HepG2 (cell line): ENCODE measurements around the gene SERPINB1. TPM values are rescaled to one million over a fixed set of nuclear protein-coding genes. Genes with fewer than 3 reads are reported as not detected.

ENCODE experiments used
- ATAC-seq: fragments of 200-7000 bp; cut with Tn5 transposase; 3 replicates; pipeline ENCODE4 v1.9.1; 2020; ENCODE audit warnings: mild to moderate bottlenecking, moderate library complexity
- BruUV-seq: library from RNA; stranded (reverse); fragments of 400-500 nt; replicated peaks from 2 replicates; lab custom pipeline; 2021; lab: Mats Ljungman, UMichigan
- CTCF ChIA-PET: fragments of 300-600 bp; formaldehyde crosslinking; extraction: SDS; loops from one replicate; lab custom pipeline; 2021; ENCODE audit warnings: low total read pairs, inconsistent platforms, low intra/inter-chr PET ratio; lab: Yijun Ruan, JAX
- POLR2A ChIA-PET: fragments of 350-600 bp; sonication (Branson Sonifier 250); formaldehyde crosslinking; loops from one replicate; lab custom pipeline; 2020; ENCODE audit warnings: antibody characterized with exemption, inconsistent platforms; lab: Yijun Ruan, JAX
- DNase-seq: peaks from one replicate; pipeline ENCODE4 v3.0.0-alpha.2; 2015; ENCODE audit warnings: low spot score
- FAIRE-seq: peaks from 3 replicates; lab custom pipeline; 2011; peaks lifted over from hg19 to GRCh38; lab: Jason Lieb, UNC
- H2AFZ ChIP-seq: one replicate; pipeline ENCODE4 v1.6.1; 2011; ENCODE audit warnings: low read length, inconsistent platforms
- H3K27ac ChIP-seq: fragments of 300-600 bp; 3 replicates; pipeline ENCODE4 v1.8.0; 2011; ENCODE audit warnings: mixed run types, mild to moderate bottlenecking, mixed read lengths, low read length, inconsistent platforms; ENCODE audit not compliant: insufficient read depth; ENCODE audit errors: extremely low read length
- H3K27me3 ChIP-seq, 2 experiments: fragments of 200-600 bp in 1 of 2; 2 replicates in 1 of 2; 3 replicates in 1 of 2; pipeline versions ENCODE4 v1.6.0 to v1.8.0; 2011; ENCODE audit warnings: low read length in 2 of 2, mild to moderate bottlenecking in 2 of 2, moderate library complexity in 2 of 2, inconsistent platforms in 1 of 2; ENCODE audit not compliant: insufficient read depth in 2 of 2, control insufficient read depth in 1 of 2
- H3K36me3 ChIP-seq, 2 experiments: fragments of 200-600 bp in 1 of 2; replicated peaks in 1 of 2; 2 replicates in 1 of 2; 3 replicates in 1 of 2; pipeline versions ENCODE4 v1.5.1 to v1.8.0; 2011; ENCODE audit warnings: low read length in 2 of 2, inconsistent platforms in 1 of 2; ENCODE audit not compliant: insufficient read depth in 2 of 2, control insufficient read depth in 1 of 2
- H3K4me1 ChIP-seq: 2 replicates; pipeline ENCODE4 v1.5.1; 2012; ENCODE audit warnings: low read length, inconsistent platforms; ENCODE audit not compliant: insufficient read depth
- H3K4me2 ChIP-seq: 2 replicates; pipeline ENCODE4 v1.6.0; 2011; ENCODE audit warnings: low read depth, low read length, inconsistent platforms
- H3K4me3 ChIP-seq, 3 experiments: fragments of 200-600 bp in 1 of 3; sonication (generic), shearing (Covaris generic) in 1 of 3; replicated peaks in 1 of 3; 2 replicates each; pipeline ENCODE4 v1.5.1; 2011 to 2016; ENCODE audit warnings: low read length in 3 of 3, inconsistent platforms in 2 of 3, low read depth in 2 of 3, mild to moderate bottlenecking in 2 of 3, control low read depth in 1 of 3, mixed read lengths in 1 of 3; ENCODE audit not compliant: insufficient read depth in 1 of 3
- H3K79me2 ChIP-seq: one replicate; pipeline ENCODE4 v1.6.1; 2011; ENCODE audit warnings: low read length, inconsistent platforms; ENCODE audit not compliant: insufficient read depth
- H3K9ac ChIP-seq: 2 replicates; pipeline ENCODE4 v1.6.0; 2011; ENCODE audit warnings: mild to moderate bottlenecking, low read depth, low read length, inconsistent platforms; ENCODE audit not compliant: insufficient read depth
- H3K9me3 ChIP-seq: 2 replicates; pipeline ENCODE4 v1.5.1; 2012; ENCODE audit warnings: mild to moderate bottlenecking, low read length
- H4K20me1 ChIP-seq: 2 replicates; pipeline ENCODE4 v1.6.0; 2011; ENCODE audit warnings: inconsistent platforms, mild to moderate bottlenecking, low read length, moderate library complexity; ENCODE audit not compliant: insufficient read depth
- AGO2 ChIP-seq: fragments of 200-400 bp; formaldehyde crosslinking; optimal IDR thresholded peaks from 2 replicates; pipeline ENCODE3; 2017; ENCODE audit warnings: mild to moderate bottlenecking, low read depth, low read length, moderate library complexity
- CEBPB ChIP-seq: IDR thresholded peaks from 2 replicates; pipeline ENCODE4 v1.6.1; 2011; ENCODE audit warnings: low read depth, low read length, improper control_type of control experiment, borderline replicate concordance
- CEBPG ChIP-seq: IDR thresholded peaks from 2 replicates; pipeline ENCODE4 v1.6.1; 2016
- ELF4 ChIP-seq: sonication (generic); formaldehyde crosslinking; IDR thresholded peaks from 2 replicates; pipeline ENCODE4 v1.5.0; 2020; ENCODE audit warnings: missing genetic modification reagents, mild to moderate bottlenecking, moderate library complexity, borderline replicate concordance
- KLF9 ChIP-seq: IDR thresholded peaks from 2 replicates; pipeline ENCODE4 v1.6.1; 2016; ENCODE audit warnings: low read depth
- SMARCC2 ChIP-seq: fragments of 450-650 bp; IDR thresholded peaks from 2 replicates; pipeline ENCODE4 v1.6.1; 2017; ENCODE audit warnings: antibody characterized with exemption, mild to moderate bottlenecking
- ZNF768 ChIP-seq: sonication (generic); formaldehyde crosslinking; IDR thresholded peaks from 2 replicates; pipeline ENCODE4 v1.4.0; 2020; ENCODE audit warnings: missing genetic modification reagents
- WGBS: methylation state at CpG from one replicate; pipeline ENCODE4 v1.1.6; 2017; ENCODE audit warnings: low lambda C conversion rate; 5-methylcytosine and 5-hydroxymethylcytosine counted together
- in situ Hi-C: cut with HindIII; loops from 2 replicates; pipeline ENCODE4 v1.10.0; 2017; ENCODE audit warnings: low pct_unique_long_range_greater_than_20kb; ENCODE audit not compliant: extremely low pct_ligation_motif_present
- intact Hi-C: fragments of 100-400 bp; cut with micrococcal nuclease; formaldehyde crosslinking; loops from one replicate; pipeline ENCODE4 v1.10.0; 2022; ENCODE audit not compliant: unreplicated experiment
- polyA plus RNA-seq, 8 experiments: library from polyadenylated mRNA; depleted of rRNA in 3 of 8; stranded (reverse) in 7 of 8; unstranded in 1 of 8; fragments of >200 nt; fragmentation: Illumina TruSeq in 4 of 8; extraction: Trizol in 4 of 8; gene quantifications; 2 replicates each; pipeline versions ENCODE4 v1.2.1 to v1.2.3, GENCODE V29; 2011 to 2016; ENCODE audit warnings: low read depth in 4 of 8, missing spikeins in 1 of 8, mixed read lengths in 1 of 8; ENCODE audit not compliant: insufficient read depth in 1 of 8
- total RNA-seq, 5 experiments: library from RNA; depleted of rRNA; stranded (reverse); fragments of >200 nt; fragmentation: Illumina TruSeq; extraction: Trizol; gene quantifications; 2 replicates each; pipeline ENCODE4 v1.2.3, GENCODE V29; 2016; ENCODE audit warnings: low read depth in 1 of 5
- TF ChIP-seq, protein P1 (sequence below): sonication (generic); formaldehyde crosslinking; IDR thresholded peaks from 2 replicates; pipeline ENCODE4 v1.5.1; 2020; ENCODE audit warnings: mild to moderate bottlenecking, missing genetic modification reagents, moderate library complexity

The SERPINB1 gene
- total and polyA plus RNA-seq, 2 of the 13 experiments (the other 11 are each of a cell fraction or from before 2014, with no cell fraction given): 41.4 to 60.5 TPM

DNA sequence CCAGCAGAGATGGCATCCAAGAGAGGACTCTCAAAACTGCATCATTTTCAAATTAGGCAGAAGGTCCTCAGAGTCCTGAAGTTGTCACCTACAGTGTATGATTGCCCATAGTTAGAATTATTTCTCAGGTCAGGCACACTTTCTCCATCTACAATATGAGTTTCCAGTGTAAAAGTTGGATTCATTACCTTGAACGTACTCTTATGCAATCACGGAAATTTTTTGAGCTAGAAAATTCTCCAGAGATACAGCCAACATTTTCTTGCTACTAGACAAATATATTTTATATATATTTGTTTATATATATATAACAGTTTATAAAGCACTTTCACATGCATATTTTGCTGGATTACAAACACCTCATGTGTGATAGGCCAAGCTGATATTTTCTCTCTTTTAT lies 29.4 kb upstream of the SERPINB1 start:
- CTCF ChIA-PET: no interaction called here
- DNase-seq (no peak), FAIRE-seq (no peak), ATAC-seq (no peak)
- peak; percentile 69; the same call in 1 of the 2 replicates for TF ChIP-seq CEBPB
- no peak for TF ChIP-seq KLF9
- TF ChIP-seq SMARCC2: no peak
- TF ChIP-seq CEBPG (CRISPR knock-in tag): 0 out of 2 replicates have a peak, but pooled peaks have one; percentile 39
- TF ChIP-seq ELF4 (CRISPR knock-in tag): no peak
- TF ChIP-seq ZNF768 (CRISPR knock-in tag): no peak
- Histone ChIP-seq H3K9me3 (no peaks in the 10 kb centered on the region), H4K20me1 (no peaks in the 10 kb centered on the region), H2AFZ (no peak overlapping the region), H3K79me2 (no peaks in the 10 kb centered on the region), H3K9ac (no peak overlapping the region), H3K36me3 (no peaks in the 10 kb centered on the region), H3K4me1 (peaks cover 50% of the 10 kb centered on the region), H3K4me2 (no peak overlapping the region), H3K27ac (no peak overlapping the region), H3K4me3 (no peak overlapping the region), H3K27me3 (no peaks in the 10 kb centered on the region)
- BruUV-seq: no TSS peak
- in situ Hi-C loops: no loop called here
- intact Hi-C loops: no loop called here
- whole genome bisulfite sequencing: 25% methylated on average over 2 of the region's 2 CpGs
- POLR2A ChIA-PET: interaction anchor here (1.3 to 3.4 kb wide), 3 partner anchors 13 to 32 kb away, joined by 4 to 20 read pairs (median 5); partner anchors contain the start of genes SERPINB1 and SERPINB9

DNA sequence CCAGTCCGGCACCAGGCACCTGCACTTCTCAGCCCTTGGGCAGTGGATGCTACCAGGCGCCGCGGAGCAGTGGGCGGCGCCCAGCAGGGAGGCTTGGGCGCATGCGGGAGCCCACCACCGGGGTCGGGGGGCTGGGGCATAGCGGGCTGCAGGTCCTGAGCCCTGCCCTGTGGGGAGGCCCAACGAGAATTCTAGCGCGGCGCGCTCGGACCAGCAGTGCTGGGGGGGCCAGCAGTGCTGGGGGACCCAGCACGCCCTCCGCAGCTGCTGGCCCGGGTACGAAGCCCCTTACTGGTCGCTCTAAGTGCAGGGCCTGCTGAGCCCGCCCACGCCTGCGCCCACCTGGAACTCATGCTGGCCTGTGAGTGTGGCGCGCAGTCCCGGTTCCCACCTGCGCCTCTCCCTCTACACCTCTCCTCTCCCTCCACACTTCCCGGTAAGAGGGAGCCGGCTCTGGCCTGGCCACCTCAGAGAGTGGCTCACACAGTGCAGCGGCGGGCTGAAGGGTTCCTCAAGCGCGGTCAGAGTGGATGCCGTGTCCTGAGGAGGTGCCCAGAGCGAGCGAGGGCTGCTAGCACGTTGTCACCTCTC lies 28.5 kb upstream of the SERPINB1 start:
- DNase-seq: no peak
- Histone ChIP-seq H4K20me1 (no peaks in the 10 kb centered on the region), H3K4me3 (no peak overlapping the region), H3K27me3 (no peaks in the 10 kb centered on the region), H3K4me2 (no peak overlapping the region), H2AFZ (no peak overlapping the region), H3K4me1 (peaks cover 53% of the 10 kb centered on the region), H3K9me3 (no peaks in the 10 kb centered on the region), H3K36me3 (no peaks in the 10 kb centered on the region), H3K79me2 (no peaks in the 10 kb centered on the region), H3K27ac (no peak overlapping the region), H3K9ac (no peak overlapping the region)
- FAIRE-seq: no peak
- 81% methylated on average over 21 of the region's 39 CpGs for WGBS
- ATAC-seq: no peak
- ChIA-PET POLR2A (interaction anchor here (0.8 to 3.4 kb wide), 4 partner anchors 8 to 33 kb away, joined by 3 to 20 read pairs (median 4); partner anchors contain the start of genes SERPINB1 and SERPINB9), CTCF (no interaction called here)
- no TSS peak for BruUV-seq
- in situ Hi-C loops: no loop called here
- intact Hi-C loops: no loop called here
- TF ChIP-seq, protein P1, sequence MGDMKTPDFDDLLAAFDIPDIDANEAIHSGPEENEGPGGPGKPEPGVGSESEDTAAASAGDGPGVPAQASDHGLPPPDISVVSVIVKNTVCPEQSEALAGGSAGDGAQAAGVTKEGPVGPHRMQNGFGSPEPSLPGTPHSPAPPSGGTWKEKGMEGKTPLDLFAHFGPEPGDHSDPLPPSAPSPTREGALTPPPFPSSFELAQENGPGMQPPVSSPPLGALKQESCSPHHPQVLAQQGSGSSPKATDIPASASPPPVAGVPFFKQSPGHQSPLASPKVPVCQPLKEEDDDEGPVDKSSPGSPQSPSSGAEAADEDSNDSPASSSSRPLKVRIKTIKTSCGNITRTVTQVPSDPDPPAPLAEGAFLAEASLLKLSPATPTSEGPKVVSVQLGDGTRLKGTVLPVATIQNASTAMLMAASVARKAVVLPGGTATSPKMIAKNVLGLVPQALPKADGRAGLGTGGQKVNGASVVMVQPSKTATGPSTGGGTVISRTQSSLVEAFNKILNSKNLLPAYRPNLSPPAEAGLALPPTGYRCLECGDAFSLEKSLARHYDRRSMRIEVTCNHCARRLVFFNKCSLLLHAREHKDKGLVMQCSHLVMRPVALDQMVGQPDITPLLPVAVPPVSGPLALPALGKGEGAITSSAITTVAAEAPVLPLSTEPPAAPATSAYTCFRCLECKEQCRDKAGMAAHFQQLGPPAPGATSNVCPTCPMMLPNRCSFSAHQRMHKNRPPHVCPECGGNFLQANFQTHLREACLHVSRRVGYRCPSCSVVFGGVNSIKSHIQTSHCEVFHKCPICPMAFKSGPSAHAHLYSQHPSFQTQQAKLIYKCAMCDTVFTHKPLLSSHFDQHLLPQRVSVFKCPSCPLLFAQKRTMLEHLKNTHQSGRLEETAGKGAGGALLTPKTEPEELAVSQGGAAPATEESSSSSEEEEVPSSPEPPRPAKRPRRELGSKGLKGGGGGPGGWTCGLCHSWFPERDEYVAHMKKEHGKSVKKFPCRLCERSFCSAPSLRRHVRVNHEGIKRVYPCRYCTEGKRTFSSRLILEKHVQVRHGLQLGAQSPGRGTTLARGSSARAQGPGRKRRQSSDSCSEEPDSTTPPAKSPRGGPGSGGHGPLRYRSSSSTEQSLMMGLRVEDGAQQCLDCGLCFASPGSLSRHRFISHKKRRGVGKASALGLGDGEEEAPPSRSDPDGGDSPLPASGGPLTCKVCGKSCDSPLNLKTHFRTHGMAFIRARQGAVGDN (CRISPR knock-in tag): 0 out of 2 replicates have a peak, but pooled peaks have one; percentile 11
- TF ChIP-seq AGO2: peak; percentile 27
